ENCODE data around the gene ARSG. TPM values are rescaled to one million over a fixed set of nuclear protein-coding genes. Genes with fewer than 3 reads are reported as not detected.

ARSG gene
- total and polyA plus RNA-seq, 5 donors from 2014 or later: 10.3 to 21.8 (median 13.2) TPM

GRCh38 chr17:68394608-68395331, 103.5 kb downstream of the ARSG start:
- H3K4me3 Mint-ChIP-seq: no peak overlapping the region

GRCh38 chr17:68396226-68397107, 105.2 kb downstream of the ARSG start:
- ATAC-seq (ENCODE audit: low read depth in 2 of 2): no peak
- peak overlapping the region in 1 of 3 donors; percentile 64 for H3K27ac Mint-ChIP-seq
- DNase-seq: no peak

More at GRCh38 chr17:68394608-68395331, 103.5 kb downstream of the ARSG start:
- no peaks in the 10 kb centered on the region for H3K27me3 ChIP-seq (ENCODE audit: control insufficient read depth, insufficient read depth, low read length)
- no peak overlapping the region for H3K4me3 ChIP-seq (ENCODE audit: low read depth, low read length)
- peaks cover 8 to 22% (median 16%) of the 10 kb centered on the region in 4 donors for H3K4me1 Mint-ChIP-seq
- H3K36me3 Mint-ChIP-seq: peaks cover 19% of the 10 kb centered on the region
- H3K27ac ChIP-seq (ENCODE audit: insufficient read depth, low read length, poor library complexity, severe bottlenecking): no peak overlapping the region
- DNase-seq (no peak), ATAC-seq (ENCODE audit: low read depth in 2 of 2) (no peak)
- H3K27me3 Mint-ChIP-seq: no peaks in the 10 kb centered on the region
- peaks cover 12% of the 10 kb centered on the region for H3K4me1 ChIP-seq (ENCODE audit: control insufficient read depth, insufficient read depth, low read length, poor library complexity, severe bottlenecking)
- H3K9me3 ChIP-seq (ENCODE audit: control insufficient read depth in 2 of 2, low read length in 2 of 2): peaks cover 5 to 10% of the 10 kb centered on the region in 2 experiments
- H3K36me3 ChIP-seq (ENCODE audit: control insufficient read depth, insufficient read depth, low read length): peaks cover 11% of the 10 kb centered on the region
- peaks cover 0 to 10% (median 0%) of the 10 kb centered on the region in 7 donors for H3K9me3 Mint-ChIP-seq
- H3K27ac Mint-ChIP-seq: no peak overlapping the region

GRCh38 chr17:68397108-68397536, 105.8 kb downstream of the ARSG start:
- DNase-seq: no peak
- H3K27me3 Mint-ChIP-seq: no peaks in the 10 kb centered on the region
- H3K4me1 Mint-ChIP-seq: peaks cover 8 to 31% (median 18%) of the 10 kb centered on the region in 4 donors
- Histone ChIP-seq H3K27ac (ENCODE audit: insufficient read depth, low read length, poor library complexity, severe bottlenecking) (no peak overlapping the region), H3K36me3 (ENCODE audit: control insufficient read depth, insufficient read depth, low read length) (peaks cover 14% of the 10 kb centered on the region), H3K4me3 (ENCODE audit: low read depth, low read length) (no peak overlapping the region), H3K9me3 (ENCODE audit: control insufficient read depth in 2 of 2, low read length in 2 of 2) (peaks cover 5 to 10% of the 10 kb centered on the region in 2 experiments), H3K27me3 (ENCODE audit: control insufficient read depth, insufficient read depth, low read length) (no peaks in the 10 kb centered on the region), H3K4me1 (ENCODE audit: control insufficient read depth, insufficient read depth, low read length, poor library complexity, severe bottlenecking) (peaks cover 19% of the 10 kb centered on the region)
- peaks cover 0 to 10% (median 0%) of the 10 kb centered on the region in 7 donors for H3K9me3 Mint-ChIP-seq
- H3K4me3 Mint-ChIP-seq: no peak overlapping the region
- H3K27ac Mint-ChIP-seq: peak overlapping the region in 1 of 3 donors; percentile 64
- ATAC-seq (ENCODE audit: low read depth in 2 of 2): no peak
- H3K36me3 Mint-ChIP-seq: peaks cover 11% of the 10 kb centered on the region

More at GRCh38 chr17:68396226-68397107, 105.2 kb downstream of the ARSG start:
- Mint-ChIP-seq H3K4me3 (no peak overlapping the region), H3K27me3 (no peaks in the 10 kb centered on the region), H3K9me3 (peaks cover 0 to 10% (median 0%) of the 10 kb centered on the region in 7 donors), H3K4me1 (peaks cover 8 to 31% (median 18%) of the 10 kb centered on the region in 4 donors), H3K36me3 (peaks cover 15% of the 10 kb centered on the region)
- Histone ChIP-seq H3K4me3 (ENCODE audit: low read depth, low read length) (no peak overlapping the region), H3K36me3 (ENCODE audit: control insufficient read depth, insufficient read depth, low read length) (peaks cover 11% of the 10 kb centered on the region), H3K27ac (ENCODE audit: insufficient read depth, low read length, poor library complexity, severe bottlenecking) (no peak overlapping the region), H3K9me3 (ENCODE audit: control insufficient read depth in 2 of 2, low read length in 2 of 2) (peaks cover 5 to 10% of the 10 kb centered on the region in 2 experiments), H3K4me1 (ENCODE audit: control insufficient read depth, insufficient read depth, low read length, poor library complexity, severe bottlenecking) (peaks cover 19% of the 10 kb centered on the region), H3K27me3 (ENCODE audit: control insufficient read depth, insufficient read depth, low read length) (no peaks in the 10 kb centered on the region)

- Mint-ChIP-seq H3K9me3 (peaks cover 0 to 11% (median 0%) of the 10 kb centered on the region in 7 donors), H3K4me1 (peaks cover 14 to 31% (median 18%) of the 10 kb centered on the region in 4 donors), H3K27ac (peak overlapping the region; percentile 55 to 86 (median 60)), H3K4me3 (peak overlapping the region in 2 of 4 donors; percentile 19 to 54), H3K27me3 (no peaks in the 10 kb centered on the region), H3K36me3 (peaks cover 11% of the 10 kb centered on the region)
- DNase-seq: peak in 1 of 3 donors; percentile 43
- Histone ChIP-seq H3K36me3 (ENCODE audit: control insufficient read depth, insufficient read depth, low read length) (peaks cover 14% of the 10 kb centered on the region), H3K9me3 (ENCODE audit: control insufficient read depth in 2 of 2, low read length in 2 of 2) (peaks cover 5 to 10% of the 10 kb centered on the region in 2 experiments), H3K27ac (ENCODE audit: insufficient read depth, low read length, poor library complexity, severe bottlenecking) (no peak overlapping the region), H3K4me3 (ENCODE audit: low read depth, low read length) (no peak overlapping the region), H3K27me3 (ENCODE audit: control insufficient read depth, insufficient read depth, low read length) (no peaks in the 10 kb centered on the region), H3K4me1 (ENCODE audit: control insufficient read depth, insufficient read depth, low read length, poor library complexity, severe bottlenecking) (peaks cover 19% of the 10 kb centered on the region)
- peak in 1 of 2 donors; percentile 26 for ATAC-seq (ENCODE audit: low read depth in 2 of 2)
Observed at GRCh38 chr17:68398691-68399637, 107.7 kb downstream of the ARSG start.

GRCh38 chr17:68399638-68400403, 108.5 kb downstream of the ARSG start:
- H3K9me3 Mint-ChIP-seq: peaks cover 0 to 16% (median 0%) of the 10 kb centered on the region in 7 donors
- no peak overlapping the region for H3K27ac ChIP-seq (ENCODE audit: insufficient read depth, low read length, poor library complexity, severe bottlenecking)
- ATAC-seq (ENCODE audit: low read depth in 2 of 2) (no peak), DNase-seq (peak in 1 of 3 donors; percentile 35)
- H3K4me3 ChIP-seq (ENCODE audit: low read depth, low read length): no peak overlapping the region
- H3K36me3 ChIP-seq (ENCODE audit: control insufficient read depth, insufficient read depth, low read length): peaks cover 11% of the 10 kb centered on the region
- peaks cover 3 to 6% of the 10 kb centered on the region in 2 experiments for H3K9me3 ChIP-seq (ENCODE audit: control insufficient read depth in 2 of 2, low read length in 2 of 2)
- peaks cover 16% of the 10 kb centered on the region for H3K36me3 Mint-ChIP-seq
- no peaks in the 10 kb centered on the region for H3K27me3 Mint-ChIP-seq
- peaks cover 14 to 31% (median 18%) of the 10 kb centered on the region in 4 donors for H3K4me1 Mint-ChIP-seq
- no peaks in the 10 kb centered on the region for H3K27me3 ChIP-seq (ENCODE audit: control insufficient read depth, insufficient read depth, low read length)
- peak overlapping the region in 2 of 3 donors; percentile 38 to 60 for H3K27ac Mint-ChIP-seq
- H3K4me1 ChIP-seq (ENCODE audit: control insufficient read depth, insufficient read depth, low read length, poor library complexity, severe bottlenecking): peaks cover 19% of the 10 kb centered on the region
- peak overlapping the region in 2 of 4 donors; percentile 19 to 45 for H3K4me3 Mint-ChIP-seq

GRCh38 chr17:68400404-68400735, 109.1 kb downstream of the ARSG start:
- Mint-ChIP-seq H3K4me1 (peaks cover 14 to 31% (median 18%) of the 10 kb centered on the region in 4 donors), H3K27ac (peak overlapping the region in 2 of 3 donors; percentile 32 to 60), H3K36me3 (peaks cover 19% of the 10 kb centered on the region), H3K4me3 (peak overlapping the region in 1 of 4 donors; percentile 45), H3K9me3 (peaks cover 0 to 14% (median 1%) of the 10 kb centered on the region in 7 donors), H3K27me3 (no peaks in the 10 kb centered on the region)
- Histone ChIP-seq H3K27ac (ENCODE audit: insufficient read depth, low read length, poor library complexity, severe bottlenecking) (no peak overlapping the region), H3K27me3 (ENCODE audit: control insufficient read depth, insufficient read depth, low read length) (no peaks in the 10 kb centered on the region), H3K4me3 (ENCODE audit: low read depth, low read length) (no peak overlapping the region), H3K9me3 (ENCODE audit: control insufficient read depth in 2 of 2, low read length in 2 of 2) (peaks cover 3 to 4% of the 10 kb centered on the region in 2 experiments), H3K4me1 (ENCODE audit: control insufficient read depth, insufficient read depth, low read length, poor library complexity, severe bottlenecking) (peaks cover 19% of the 10 kb centered on the region), H3K36me3 (ENCODE audit: control insufficient read depth, insufficient read depth, low read length) (peaks cover 7% of the 10 kb centered on the region)
- DNase-seq (peak in 1 of 3 donors; percentile 7), ATAC-seq (ENCODE audit: low read depth in 2 of 2) (no peak)
